ENCODE results near the gene TPK1.

TPK1 gene

DNA sequence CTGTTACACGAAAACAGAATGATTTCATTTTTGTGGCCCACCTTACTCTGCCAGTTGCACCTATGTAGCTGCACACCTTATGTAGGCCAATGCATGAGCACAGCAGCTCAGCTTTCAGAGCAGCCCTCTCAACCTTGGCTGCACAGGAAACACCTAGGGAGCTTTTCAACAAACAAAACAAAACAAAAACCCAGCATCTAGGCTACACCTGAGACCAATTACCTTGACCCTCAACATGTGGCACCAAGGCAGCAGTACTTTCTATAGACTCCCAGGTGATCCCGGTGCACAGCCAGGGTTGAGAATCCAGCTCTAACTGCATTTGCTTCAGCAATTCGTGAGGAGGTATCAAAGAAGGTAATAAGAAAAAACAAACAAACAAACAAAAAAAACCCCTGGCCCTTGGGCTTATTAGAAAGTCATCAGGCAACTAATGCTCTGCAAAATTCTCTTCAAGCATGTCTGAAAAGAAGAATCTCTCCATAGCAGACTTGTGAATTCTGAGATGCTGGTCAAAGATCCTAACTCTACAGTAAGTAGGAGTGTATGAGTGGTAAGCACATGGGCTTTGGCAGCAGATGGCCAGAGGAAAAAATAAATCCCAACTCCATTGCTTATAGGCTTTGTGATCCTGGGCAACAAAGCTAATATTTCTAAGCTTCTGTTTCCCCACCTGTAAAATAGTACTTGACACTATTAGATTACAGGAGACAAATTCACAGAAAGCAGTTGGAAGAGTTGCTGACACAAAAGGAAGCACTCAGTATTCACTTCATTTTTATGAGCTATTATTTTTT is 318.9 kb downstream of the TPK1 start:
- ChIA-PET CTCF (no interaction called here), POLR2A (no interaction called here)
- H3K36me3 ChIP-seq (ENCODE audit: control insufficient read depth in 2 of 2, insufficient read depth in 1 of 2, low read length in 2 of 2): no peaks in the 10 kb centered on the region
- peaks cover 4% of the 10 kb centered on the region; the same call in 1 of the 2 replicates for H3K4me1 ChIP-seq (ENCODE audit: control insufficient read depth, insufficient read depth, low read length)
- TF ChIP-seq, protein P1, sequence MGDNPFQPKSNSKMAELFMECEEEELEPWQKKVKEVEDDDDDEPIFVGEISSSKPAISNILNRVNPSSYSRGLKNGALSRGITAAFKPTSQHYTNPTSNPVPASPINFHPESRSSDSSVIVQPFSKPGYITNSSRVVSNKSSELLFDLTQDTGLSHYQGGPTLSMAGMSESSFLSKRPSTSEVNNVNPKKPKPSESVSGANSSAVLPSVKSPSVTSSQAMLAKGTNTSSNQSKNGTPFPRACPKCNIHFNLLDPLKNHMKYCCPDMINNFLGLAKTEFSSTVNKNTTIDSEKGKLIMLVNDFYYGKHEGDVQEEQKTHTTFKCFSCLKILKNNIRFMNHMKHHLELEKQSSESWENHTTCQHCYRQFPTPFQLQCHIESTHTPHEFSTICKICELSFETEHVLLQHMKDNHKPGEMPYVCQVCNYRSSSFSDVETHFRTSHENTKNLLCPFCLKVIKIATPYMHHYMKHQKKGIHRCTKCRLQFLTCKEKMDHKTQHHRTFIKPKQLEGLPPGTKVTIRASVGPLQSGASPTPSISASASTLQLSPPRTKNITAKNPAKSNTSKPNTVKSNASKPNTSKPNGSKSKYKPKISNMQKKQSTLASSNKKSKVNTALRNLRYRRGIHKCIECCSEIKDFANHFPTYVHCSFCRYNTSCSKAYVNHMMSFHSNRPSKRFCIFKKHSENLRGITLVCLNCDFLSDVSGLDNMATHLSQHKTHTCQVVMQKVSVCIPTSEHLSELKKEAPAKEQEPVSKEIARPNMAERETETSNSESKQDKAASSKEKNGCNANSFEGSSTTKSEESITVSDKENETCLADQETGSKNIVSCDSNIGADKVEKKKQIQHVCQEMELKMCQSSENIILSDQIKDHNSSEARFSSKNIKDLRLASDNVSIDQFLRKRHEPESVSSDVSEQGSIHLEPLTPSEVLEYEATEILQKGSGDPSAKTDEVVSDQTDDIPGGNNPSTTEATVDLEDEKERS (tag by site-specific recombination; IDR thresholded peaks at IDR 0.05): no peak
- TF ChIP-seq SCRT1 (tag by site-specific recombination; IDR thresholded peaks at IDR 0.05; ENCODE audit: borderline replicate concordance) (no peak), ZNF610 (tag by site-specific recombination; IDR thresholded peaks at IDR 0.05; ENCODE audit: borderline replicate concordance) (no peak)
- TF ChIP-seq, protein P2, sequence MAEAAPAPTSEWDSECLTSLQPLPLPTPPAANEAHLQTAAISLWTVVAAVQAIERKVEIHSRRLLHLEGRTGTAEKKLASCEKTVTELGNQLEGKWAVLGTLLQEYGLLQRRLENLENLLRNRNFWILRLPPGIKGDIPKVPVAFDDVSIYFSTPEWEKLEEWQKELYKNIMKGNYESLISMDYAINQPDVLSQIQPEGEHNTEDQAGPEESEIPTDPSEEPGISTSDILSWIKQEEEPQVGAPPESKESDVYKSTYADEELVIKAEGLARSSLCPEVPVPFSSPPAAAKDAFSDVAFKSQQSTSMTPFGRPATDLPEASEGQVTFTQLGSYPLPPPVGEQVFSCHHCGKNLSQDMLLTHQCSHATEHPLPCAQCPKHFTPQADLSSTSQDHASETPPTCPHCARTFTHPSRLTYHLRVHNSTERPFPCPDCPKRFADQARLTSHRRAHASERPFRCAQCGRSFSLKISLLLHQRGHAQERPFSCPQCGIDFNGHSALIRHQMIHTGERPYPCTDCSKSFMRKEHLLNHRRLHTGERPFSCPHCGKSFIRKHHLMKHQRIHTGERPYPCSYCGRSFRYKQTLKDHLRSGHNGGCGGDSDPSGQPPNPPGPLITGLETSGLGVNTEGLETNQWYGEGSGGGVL (tag by site-specific recombination; IDR thresholded peaks at IDR 0.05): no peak
- H3K4me3 ChIP-seq (ENCODE audit: low read depth, low read length): no peak overlapping the region
- H3K27ac ChIP-seq (ENCODE audit: extremely low read depth, low read depth, low read length): no peak overlapping the region
- no peaks in the 10 kb centered on the region for H3K9me3 ChIP-seq (ENCODE audit: control insufficient read depth, insufficient read depth, low read depth, low read length)

DNA sequence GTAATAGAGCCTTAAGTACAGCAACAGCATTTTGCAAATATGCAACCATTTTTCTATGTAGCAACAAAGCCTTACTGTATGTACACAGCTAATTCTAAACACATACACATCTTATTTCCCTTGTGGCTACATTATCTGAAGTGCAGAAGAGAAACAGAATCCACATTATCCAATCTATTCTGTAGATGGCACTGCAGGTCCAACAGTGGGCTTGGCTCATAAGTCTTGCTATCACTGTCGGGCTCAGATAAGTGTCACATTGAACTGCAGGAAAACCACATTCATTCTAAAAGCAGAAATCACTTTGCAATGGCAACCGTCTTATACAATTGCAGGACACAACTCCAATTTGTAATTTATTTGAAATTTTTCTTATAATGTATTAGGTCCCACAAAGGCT is 322.5 kb downstream of the TPK1 start:
- CTCF ChIA-PET: interaction anchor here (1.3 to 1.9 kb wide), 2 partner anchors 38 to 215 kb away, joined by 3 to 5 read pairs; no protein-coding TSS in a partner anchor
- Histone ChIP-seq H3K36me3 (ENCODE audit: control insufficient read depth in 2 of 2, insufficient read depth in 1 of 2, low read length in 2 of 2) (no peaks in the 10 kb centered on the region), H3K27ac (ENCODE audit: extremely low read depth, low read depth, low read length) (no peak overlapping the region), H3K4me1 (ENCODE audit: control insufficient read depth, insufficient read depth, low read length) (peaks cover 4% of the 10 kb centered on the region; the same call in 1 of the 2 replicates), H3K9me3 (ENCODE audit: control insufficient read depth, insufficient read depth, low read depth, low read length) (no peaks in the 10 kb centered on the region), H3K4me3 (ENCODE audit: low read depth, low read length) (no peak overlapping the region)
- TF ChIP-seq ZNF521 (tag by site-specific recombination; IDR thresholded peaks at IDR 0.05) (no peak), ZNF654 (tag by site-specific recombination; IDR thresholded peaks at IDR 0.05; ENCODE audit: low read depth) (peak; percentile 47), ZNF114 (tag by site-specific recombination; IDR thresholded peaks at IDR 0.05) (no peak), ZNF670 (tag by site-specific recombination; IDR thresholded peaks at IDR 0.05; ENCODE audit: low read depth) (no peak), ZNF221 (tag by site-specific recombination; IDR thresholded peaks at IDR 0.05; ENCODE audit: borderline replicate concordance) (no peak), ZNF843 (tag by site-specific recombination; IDR thresholded peaks at IDR 0.05) (no peak), ZNF24 (tag by site-specific recombination; IDR thresholded peaks at IDR 0.05) (no peak)
- TF ChIP-seq, protein P3, sequence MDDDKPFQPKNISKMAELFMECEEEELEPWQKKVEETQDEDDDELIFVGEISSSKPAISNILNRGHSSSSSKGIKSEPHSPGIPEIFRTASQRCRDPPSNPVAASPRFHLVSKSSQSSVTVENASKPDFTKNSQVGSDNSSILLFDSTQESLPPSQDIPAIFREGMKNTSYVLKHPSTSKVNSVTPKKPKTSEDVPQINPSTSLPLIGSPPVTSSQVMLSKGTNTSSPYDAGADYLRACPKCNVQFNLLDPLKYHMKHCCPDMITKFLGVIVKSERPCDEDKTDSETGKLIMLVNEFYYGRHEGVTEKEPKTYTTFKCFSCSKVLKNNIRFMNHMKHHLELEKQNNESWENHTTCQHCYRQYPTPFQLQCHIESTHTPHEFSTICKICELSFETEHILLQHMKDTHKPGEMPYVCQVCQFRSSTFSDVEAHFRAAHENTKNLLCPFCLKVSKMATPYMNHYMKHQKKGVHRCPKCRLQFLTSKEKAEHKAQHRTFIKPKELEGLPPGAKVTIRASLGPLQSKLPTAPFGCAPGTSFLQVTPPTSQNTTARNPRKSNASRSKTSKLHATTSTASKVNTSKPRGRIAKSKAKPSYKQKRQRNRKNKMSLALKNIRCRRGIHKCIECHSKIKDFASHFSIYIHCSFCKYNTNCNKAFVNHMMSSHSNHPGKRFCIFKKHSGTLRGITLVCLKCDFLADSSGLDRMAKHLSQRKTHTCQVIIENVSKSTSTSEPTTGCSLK (tag by site-specific recombination; IDR thresholded peaks at IDR 0.05): no peak
- TF ChIP-seq, protein P4, sequence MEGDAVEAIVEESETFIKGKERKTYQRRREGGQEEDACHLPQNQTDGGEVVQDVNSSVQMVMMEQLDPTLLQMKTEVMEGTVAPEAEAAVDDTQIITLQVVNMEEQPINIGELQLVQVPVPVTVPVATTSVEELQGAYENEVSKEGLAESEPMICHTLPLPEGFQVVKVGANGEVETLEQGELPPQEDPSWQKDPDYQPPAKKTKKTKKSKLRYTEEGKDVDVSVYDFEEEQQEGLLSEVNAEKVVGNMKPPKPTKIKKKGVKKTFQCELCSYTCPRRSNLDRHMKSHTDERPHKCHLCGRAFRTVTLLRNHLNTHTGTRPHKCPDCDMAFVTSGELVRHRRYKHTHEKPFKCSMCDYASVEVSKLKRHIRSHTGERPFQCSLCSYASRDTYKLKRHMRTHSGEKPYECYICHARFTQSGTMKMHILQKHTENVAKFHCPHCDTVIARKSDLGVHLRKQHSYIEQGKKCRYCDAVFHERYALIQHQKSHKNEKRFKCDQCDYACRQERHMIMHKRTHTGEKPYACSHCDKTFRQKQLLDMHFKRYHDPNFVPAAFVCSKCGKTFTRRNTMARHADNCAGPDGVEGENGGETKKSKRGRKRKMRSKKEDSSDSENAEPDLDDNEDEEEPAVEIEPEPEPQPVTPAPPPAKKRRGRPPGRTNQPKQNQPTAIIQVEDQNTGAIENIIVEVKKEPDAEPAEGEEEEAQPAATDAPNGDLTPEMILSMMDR (tag by site-specific recombination; IDR thresholded peaks at IDR 0.05): peak; percentile 23; the same call in 1 of the 2 replicates
- POLR2A ChIA-PET: no interaction called here

Data from HEK293 (cell line).